Skin of body (tissue), 2 donors: Measurements from ENCODE around the gene ATP6V0A1. TPM values are rescaled to one million over a fixed set of nuclear protein-coding genes. Genes with fewer than 3 reads are reported as not detected.
"Not testable (repeated sequence)": the region's sequence is repeated elsewhere in the genome, so short reads cannot be mapped to it uniquely, and the experiment has no call there.

Source experiments
- DNase-seq: peaks from one replicate; lab custom pipeline; 2025; lab: John Stamatoyannopoulos, UW
- total RNA-seq: library from RNA; depleted of rRNA; stranded (reverse); fragments of >200 nt; gene quantifications from one replicate; pipeline ENCODE4 v1.2.3, GENCODE V29; 2014

Gene ATP6V0A1
- total RNA-seq, 1 donor from 2014 or later, result 84.6 TPM

DNA sequence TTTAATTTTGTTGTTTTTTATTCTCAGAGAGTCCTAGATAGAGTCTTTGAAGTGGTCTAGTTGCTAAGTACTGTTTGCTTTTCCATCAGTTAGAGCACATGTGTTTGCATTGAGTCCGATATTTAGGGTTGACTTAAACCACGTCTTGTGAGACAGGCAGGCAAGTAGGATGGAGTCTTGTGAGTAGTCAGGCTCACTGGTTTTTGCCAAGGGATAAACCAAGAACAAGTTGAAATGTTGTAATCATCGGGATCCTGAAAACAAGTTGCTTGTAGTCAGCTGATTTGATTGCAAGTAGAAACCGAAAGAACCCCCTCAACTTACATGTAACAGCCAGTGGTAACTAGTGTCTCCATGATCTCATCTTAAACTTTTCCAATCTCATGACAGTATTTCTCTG is 17.2 kb downstream of the ATP6V0A1 start:
- no peak for DNase-seq

DNA sequence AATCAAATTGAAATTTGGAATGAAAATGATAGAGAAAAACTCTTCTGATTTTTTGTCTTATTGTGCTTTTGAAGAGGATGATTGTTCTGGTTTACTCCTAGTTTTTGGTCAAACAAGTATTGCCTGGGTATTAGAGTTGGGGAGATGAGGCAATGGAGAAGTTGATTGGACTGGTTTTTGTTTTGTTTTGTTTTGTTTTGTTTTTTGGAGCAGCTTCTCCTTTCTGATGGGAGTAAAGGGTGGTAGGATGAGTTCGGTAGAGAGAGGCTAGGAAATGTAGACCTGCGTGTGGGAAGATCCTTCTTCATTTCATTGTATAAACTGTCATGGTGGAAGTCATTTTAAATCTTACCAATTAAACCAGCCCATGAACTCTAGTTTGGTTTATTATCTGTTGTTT is 17.7 kb downstream of the ATP6V0A1 start:
- DNase-seq, result no peak

DNA sequence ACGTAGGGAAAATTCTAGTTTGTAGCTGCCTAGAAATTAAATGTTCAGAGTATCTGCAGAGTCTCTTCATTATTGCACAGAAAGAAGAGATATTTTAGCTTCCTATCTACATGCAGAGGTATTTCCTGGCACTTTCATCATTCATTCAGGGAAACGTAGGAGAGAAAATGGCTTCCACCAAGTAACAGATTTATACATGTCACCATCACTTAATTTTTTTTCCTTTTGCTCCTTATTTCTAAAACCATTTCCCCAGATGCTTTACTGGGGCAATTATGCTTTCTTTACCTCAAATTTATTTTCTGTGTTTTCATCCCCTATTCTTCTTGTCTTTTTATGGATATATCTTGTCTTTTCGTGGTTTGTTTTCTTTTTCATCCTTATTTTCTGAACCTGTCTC is 18.5 kb downstream of the ATP6V0A1 start:
- no peak for DNase-seq

DNA sequence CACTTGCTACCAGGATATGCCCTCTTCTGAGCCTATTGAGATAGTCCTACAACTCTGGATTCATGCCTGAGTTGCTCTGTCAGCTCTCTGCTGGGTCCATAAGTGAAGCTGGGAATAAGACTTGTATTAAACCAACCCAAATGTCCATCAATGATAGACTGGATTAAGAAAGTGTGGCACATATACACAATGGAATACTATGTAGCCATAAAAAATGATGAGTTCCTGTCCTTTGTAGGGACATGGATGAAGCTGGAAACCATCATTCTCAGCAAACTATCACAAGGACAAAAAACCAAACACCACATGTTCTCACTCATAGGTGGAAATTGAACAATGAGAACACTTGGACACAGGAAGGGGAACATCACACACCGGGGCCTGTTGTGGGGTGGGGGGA is 19.1 kb downstream of the ATP6V0A1 start:
- DNase-seq, result not testable (repeated sequence)

DNA sequence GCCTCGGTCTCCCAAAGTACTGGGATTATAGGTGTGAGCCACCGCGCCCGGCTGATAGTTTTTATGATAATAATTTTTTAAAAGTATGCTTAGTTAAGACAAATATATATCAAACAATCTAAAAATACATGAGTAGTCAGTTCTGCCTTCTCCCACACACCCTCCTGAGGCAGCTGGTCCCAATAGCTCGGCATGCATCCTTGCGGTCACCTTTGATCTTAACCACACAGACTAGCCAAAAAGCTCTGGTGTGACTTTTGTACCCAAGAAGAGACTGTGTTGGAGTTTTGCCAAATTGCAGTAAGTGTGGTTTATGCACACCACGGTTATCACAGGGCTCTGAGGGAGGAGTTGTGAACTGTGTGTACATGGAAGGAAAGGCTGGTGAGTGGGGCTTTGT is 25.6 kb downstream of the ATP6V0A1 start:
- DNase-seq, result no peak

DNA sequence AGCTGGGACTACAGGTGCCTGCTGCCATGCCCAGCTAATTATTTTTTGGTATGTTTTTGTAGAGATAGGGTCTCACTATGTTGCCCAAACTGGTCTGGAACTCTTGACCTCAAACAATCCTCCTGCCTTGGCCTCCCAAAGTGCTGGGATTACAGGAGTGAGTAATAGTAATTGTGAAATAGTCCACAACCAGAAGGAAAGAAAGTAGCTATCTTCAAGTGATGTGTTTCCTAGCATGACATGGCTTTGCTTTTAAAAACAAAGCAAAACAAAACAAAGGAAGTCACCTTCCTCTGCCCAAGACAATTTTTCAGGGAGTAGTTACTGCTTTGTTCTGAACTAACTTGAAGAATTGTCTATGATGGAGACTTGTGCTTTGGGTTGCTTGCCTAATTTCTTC is 27.0 kb downstream of the ATP6V0A1 start:
- DNase-seq, result no peak

DNA sequence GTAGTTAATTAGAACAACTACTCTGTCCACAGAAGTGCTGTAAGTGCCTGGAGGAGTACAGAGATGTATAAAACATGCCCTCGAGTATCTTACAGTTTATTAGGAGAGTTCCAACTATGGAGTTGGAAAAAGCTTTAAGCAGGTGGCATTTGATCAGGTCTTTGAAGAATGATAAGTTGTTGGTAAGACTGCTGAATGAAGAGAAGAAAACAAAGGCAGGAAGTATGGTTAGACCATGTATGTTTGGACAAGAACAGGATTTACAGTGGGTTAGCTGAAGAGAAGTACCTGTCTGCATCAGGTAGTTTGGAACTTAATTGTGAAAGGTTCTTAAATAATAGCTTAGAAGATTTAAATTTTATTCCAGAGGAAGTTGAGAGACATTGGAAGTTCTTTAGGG is 29.4 kb downstream of the ATP6V0A1 start:
- no peak for DNase-seq

DNA sequence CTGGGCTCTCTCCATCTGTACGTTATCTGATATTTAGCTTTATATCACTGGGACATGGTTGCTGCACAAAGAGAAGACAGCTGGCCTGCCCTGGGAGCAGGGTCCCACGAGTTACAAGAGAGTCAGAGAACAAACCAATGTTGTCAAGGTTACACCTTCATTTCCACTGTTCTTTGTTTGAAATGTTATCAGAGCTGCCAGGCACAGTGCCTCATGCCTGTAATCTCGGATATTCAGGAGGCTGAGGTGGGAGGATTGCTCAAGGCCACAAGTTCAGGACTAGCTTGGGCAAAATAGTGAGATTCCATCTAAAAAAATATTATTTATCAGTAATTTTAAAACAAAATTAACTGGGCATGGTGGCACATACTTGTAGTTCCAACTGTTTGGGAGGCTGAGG is 34.6 kb downstream of the ATP6V0A1 start:
- no peak for DNase-seq

DNA sequence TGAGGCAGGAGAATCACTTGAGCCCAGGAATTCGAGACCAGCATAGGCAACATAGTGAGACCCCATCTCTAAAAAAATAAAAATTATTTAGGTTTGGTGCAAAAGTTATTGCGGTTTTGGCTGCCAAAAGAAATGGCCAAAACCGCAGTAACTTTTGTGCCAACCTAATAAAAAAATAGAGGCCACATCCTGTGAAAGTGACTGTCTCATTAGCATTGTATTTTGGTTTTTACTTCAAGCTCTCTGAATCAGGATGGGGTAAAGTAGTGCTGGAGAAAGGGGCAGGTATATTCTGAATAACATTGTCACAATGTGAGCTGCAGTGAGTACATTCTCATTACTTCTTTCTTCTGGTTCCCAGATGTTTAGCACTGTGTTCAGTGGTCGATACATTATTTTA is 36.0 kb downstream of the ATP6V0A1 start:
- DNase-seq, result no peak

DNA sequence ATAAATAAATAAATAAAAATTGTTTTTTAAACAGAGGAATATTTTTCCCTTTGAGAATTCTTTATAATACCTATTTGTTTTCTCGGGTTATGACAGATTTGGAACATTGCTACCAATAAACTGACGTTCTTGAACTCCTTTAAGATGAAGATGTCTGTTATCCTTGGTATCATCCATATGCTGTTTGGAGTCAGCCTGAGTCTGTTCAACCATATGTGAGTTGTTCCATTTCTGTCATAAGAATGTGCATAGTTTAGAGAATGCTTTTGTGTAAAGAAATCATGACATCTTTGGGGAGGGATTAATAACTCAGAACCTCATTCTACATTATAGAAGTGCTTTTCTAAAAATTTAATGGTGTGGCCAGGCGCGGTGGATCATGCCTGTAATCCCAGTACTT is 40.1 kb downstream of the ATP6V0A1 start:
- DNase-seq, result no peak

DNA sequence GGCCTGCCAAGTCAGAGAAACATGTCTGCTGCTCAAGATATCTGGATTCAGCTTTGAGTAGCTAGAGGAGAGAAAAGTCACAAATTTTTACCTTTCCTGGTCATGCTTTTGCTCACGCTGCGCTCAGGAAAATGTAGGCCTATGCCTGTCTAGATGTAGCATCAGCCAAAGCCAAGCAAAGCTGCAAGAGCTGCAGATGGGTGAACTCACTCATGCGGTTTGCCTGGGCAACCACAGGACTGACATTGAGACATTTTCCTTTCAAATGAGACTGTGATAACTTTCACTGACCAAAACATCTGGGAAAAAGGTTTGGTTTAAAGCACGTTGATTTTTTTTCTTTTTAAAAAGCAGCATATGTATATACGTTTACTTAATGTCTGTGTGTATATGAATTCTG is 43.4 kb downstream of the ATP6V0A1 start:
- DNase-seq, result no peak

DNA sequence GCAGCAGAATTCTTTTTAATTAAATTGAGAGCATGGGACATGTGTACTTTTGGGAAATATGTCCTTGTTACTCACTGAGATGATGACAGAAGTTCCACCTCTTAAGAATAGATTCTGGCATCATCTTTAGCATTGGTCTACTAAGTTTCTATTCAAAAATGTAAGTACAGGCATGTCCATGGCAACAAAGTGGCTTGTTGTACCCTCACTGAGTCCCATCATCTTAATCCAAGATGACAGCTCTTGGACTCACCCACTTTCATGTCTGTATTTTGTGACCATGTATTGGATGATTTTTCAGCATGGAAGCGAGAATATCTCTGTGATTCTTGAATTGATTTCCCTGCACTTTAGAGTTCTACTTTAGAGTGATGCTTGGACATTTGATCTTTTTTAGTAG is 44.2 kb downstream of the ATP6V0A1 start:
- DNase-seq, result no peak

DNA sequence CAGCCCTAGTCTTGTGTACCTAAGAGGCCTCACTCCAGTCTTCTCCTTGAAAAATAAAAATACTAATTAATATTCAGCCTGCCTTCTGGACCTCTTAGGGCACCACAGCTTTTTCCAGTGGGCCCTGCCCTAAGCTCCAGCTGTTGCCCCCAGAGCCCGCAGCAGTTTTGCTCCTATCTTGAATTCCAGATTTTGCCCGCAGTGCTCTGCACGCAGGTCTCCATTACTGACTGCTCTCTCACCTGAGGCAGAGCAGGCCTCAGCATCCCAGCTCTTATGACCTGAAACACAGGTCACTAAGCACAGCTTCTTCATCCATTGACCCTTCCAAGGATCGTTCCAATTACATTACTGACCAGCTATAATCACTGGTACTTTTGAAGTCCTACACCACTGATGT is 49.0 kb downstream of the ATP6V0A1 start:
- DNase-seq, result no peak

DNA sequence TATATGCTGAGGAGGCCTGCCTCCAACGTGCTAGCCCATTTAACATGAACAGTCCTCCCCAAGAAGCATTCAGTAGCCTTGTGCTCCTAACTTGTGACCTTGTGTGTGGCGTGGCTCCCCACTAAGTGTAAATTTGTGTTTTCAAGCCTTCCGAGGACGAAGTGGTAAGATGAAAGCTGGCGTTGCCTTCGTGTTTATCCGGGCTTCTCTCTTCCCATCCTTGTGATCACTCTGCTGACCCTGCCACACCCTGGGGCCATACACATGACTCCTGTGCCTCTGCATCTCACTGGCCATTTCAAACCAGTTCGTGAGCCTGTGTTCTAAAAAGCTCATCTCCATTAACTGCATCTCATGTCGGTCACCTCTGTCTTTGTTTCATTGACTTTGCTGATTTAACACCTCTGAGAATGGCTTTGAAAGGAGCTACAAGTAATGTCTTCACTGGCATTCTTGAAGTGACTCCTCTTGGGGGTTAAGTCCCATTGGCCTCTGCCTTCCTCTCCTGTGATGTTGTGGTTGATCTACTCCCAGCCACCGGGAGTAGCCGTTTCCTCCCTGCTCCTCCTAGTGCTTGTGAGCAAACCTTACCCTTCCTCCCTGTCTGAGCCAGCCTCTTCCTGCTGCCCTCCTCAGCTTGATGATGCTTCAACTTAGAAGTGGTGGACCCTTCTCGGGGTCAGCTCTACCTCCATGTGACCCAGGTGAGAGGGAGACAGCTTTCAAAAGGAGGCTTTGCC is 49.9 kb downstream of the ATP6V0A1 start:
- DNase-seq, result no peak

DNA sequence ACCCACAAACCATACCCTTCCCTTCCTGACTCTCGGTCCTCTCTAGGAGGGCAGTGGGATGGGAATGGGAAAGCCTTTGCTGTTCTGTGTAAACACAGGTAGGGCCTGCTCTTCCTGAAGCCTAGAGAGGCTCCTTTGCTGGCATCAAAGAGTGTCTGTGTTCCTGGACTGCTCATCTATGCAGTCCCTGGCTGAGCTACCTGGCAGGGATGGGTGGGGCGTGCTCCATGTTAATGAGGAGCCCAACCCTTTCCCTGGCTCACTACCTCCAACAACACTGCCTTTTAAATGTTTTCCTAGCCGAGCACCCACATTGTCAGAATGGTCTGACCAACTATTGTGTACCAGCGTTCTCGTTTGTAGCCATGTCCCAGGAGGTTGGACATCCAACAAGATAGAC is 50.7 kb downstream of the ATP6V0A1 start:
- DNase-seq, result no peak

DNA sequence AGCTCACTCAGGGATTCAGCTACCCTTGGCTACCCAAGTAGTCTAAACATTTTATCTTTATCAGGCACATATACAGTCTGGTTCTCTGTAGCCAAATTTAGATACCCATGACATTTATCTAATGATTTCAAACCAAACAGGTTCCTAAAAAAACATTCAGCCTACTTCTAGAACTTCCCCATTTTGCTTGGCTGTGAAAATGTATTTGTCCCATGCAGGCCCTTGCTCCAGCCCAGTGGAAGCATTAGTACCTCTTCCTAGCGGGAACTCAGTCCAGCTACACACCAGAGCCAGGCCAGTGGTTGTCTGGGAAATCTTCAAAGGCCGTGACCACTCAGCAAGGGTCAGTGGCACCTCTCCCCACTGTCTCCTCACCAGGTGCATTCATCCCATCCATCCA is 51.2 kb downstream of the ATP6V0A1 start:
- DNase-seq, result no peak

DNA sequence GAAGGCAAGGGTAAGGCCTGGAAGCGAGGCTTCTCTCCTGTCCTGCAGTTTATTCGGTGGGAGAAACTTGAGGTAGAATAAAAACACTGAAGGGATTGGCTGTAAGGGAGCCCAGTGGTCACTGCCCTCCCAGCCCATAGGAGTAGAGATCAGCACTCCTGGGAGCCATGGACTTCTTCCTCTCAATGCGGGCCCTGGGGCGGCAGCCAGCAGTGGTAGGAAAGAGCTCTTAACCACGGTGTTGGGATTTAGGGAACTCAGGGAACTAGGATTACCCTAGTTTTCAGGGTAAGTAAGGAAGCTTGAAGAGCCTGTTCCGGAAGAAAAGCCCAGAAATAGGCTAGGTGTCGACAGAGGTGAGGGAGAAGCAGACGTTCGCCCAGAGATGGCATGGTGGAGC is 53.6 kb downstream of the ATP6V0A1 start:
- DNase-seq, result no peak

DNA sequence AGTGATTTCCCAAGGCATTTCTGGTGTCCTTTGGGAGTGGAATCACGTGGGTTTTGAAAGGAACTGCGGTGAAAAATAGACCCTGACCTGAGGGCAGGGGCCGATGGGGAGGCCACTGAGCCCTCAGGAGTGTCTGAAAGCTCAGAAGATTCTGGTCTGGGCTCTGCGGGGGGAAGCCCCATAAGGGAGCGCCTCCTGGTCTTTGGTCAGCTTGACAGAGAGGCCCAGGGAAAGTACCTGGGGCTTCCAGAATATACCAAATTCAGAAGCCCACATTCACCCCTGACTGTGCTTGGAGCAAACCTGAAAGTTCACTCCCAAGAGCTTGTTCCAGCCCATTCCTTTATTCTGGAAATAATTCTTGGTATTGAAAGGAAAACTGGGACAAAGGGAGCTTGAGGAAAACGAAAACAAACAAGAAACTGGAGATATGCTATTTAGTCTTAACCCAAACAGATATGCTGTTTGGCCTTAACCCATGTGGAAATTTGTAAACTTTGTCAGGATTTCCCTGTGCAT is 54.1 kb downstream of the ATP6V0A1 start:
- no peak for DNase-seq

DNA sequence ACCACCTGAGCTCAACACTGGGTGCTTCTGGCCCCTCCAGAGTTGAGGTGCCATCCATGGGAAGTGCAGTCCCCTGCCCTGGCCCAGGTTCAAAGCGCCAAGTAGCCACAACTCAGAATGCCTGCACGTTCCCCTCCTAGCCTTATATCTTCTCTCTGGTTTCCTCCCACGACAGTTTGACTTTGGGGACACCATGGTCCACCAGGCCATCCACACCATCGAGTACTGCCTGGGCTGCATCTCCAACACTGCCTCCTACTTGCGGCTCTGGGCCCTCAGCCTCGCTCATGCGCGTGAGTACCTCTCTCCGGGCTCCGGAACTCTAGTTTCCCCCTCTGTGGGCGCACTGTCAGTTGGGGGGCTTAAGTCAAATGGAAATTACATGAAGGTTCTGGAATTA is 55.0 kb downstream of the ATP6V0A1 start:
- no peak for DNase-seq

DNA sequence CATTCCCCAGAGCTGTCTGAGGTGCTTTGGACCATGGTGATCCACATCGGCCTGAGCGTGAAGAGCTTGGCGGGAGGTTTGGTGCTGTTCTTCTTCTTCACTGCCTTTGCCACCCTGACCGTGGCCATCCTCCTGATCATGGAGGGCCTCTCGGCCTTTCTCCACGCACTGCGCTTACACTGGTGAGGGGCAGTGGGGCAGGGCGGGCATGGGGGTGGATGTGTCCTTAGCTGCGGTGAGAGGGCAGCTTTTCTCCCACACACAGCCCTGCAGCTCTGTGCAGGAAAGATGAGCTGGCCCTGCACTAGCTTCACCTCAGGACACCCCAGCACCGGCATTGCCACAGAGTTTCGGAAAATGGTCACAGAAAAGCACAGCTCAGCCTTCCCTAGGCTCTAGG is 55.6 kb downstream of the ATP6V0A1 start:
- no peak for DNase-seq

DNA sequence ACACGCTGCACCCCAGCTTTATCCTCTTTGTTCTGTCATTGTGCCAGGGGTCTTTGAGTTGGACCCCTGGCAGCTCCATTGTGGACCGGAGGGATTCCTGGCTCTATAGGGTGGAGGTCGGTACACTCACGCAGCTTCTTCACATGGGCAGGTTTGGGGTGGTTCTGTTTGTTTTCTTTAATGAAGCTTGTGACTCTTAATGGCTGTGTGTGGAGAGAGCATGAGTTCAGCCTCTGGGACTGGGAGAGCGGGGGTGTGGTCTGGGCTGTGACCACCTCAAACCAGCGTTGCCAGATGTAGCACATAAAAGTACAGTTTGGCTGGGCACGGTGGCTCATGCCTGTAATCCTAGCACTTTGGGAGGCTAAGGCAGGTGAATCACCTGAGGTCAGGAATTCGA is 56.2 kb downstream of the ATP6V0A1 start:
- no peak for DNase-seq

DNA sequence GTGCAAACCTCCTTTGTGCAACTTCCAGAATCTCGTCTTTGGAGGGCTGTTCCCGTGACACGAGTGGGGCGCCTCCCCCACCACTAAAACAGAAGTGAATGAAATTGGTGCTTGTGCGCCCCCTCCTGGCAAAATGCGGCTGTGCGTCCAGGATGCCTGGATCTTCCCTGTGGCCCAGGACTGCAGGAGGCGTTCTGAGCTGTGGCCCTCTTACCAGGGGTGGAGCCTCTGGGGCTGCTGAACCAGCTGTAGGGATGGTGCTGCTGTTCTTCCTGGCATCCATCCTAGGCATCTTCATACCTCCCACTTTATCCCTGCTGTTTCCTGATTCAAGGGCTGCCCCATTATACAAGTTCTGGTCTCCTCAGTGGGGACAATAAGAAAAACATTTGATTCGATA is 58.8 kb downstream of the ATP6V0A1 start:
- DNase-seq, result peak; percentile 75

DNA sequence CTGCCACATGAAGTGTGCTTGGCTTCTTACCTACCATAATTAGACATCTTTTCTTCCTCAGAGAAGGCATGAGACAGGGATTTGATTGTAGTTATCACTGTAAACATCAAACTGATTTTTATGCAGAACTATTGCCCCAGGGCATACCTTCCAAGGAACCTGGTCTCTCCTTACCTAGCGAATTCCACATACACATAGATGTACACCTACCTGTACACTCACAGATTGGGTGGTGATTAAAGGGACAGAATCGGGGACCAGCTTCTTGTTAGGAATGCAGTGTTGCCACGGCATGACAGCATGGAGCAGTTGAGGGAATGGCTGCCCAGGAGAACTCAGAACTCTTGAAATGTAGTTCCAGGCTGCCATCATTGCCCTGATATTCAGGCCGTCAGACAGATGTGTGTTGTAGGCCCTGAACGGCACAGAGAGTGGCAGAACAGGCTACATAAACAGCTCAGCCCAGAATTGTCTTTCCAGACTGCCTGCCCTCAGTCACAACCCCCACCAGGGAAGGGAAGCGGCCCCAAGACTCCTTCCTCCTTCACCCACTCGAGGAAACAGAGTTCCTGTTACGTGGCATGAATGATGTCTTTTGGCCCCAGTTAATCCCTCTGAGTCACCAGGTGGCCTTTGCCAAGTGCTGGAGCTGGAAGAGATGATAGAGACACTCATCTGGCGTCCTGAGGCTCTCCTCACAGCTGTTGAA is 59.5 kb downstream of the ATP6V0A1 start:
- peak; percentile 86 for DNase-seq
